ENCODE measurements around the gene DLG2.
"Not testable (repeated sequence)": the region's sequence is repeated elsewhere in the genome, so short reads cannot be mapped to it uniquely, and the experiment has no call there.

Gene DLG2

GRCh38 chr11:84990141-84990540 is 637.0 kb downstream of the DLG2 start:
- no peak for DNase-seq (ENCODE audit: low read depth)

DNA sequence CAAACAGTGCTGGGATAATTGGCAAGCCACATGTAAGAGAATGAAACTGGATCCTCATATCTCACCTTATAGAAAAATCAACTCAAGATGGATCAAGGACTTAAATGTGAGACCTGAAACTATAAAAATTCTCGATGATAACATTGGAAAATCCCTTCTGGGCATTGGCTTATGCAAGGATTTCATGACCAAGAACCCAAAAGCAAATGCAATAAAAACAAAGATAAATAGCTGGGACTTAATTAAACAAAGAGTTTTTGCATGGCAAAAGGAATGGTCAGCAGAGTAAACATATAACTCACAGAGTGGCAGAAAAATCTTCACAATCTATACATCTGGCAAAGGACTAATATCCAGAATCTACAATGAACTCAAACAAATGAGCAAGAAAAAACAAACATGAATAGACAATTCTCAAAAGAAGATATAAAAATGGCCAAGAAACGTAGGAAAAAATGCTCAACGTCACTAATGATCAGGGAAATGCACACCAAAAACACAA is 639.4 kb downstream of the DLG2 start:
- not testable (repeated sequence) for DNase-seq (ENCODE audit: low read depth)

GRCh38 chr11:84981301-84981700 is 645.8 kb downstream of the DLG2 start:
- DNase-seq (ENCODE audit: low read depth): no peak

DNA sequence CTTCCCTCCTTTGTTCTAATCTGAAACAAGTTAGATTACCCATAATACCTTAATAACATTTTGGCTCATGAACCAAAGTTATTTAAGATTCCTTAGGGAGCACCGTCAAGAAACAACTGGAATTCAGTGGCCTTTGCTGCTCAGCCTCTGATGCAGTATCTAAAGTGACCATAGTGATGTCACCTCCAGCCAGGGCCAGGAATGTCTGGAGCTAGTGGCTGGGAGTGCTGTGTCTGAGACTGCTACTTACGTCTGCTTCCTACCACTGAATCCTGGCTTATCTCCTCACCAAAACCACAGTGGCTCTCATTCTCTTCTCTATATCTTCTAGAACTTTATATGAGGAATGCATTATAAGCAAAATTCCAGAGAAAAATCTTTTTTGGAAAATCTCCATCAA is 658.0 kb downstream of the DLG2 start:
- no peak for DNase-seq (ENCODE audit: low read depth)

GRCh38 chr11:84965484-84965883 is 661.7 kb downstream of the DLG2 start:
- no peak for DNase-seq (ENCODE audit: low read depth)

DNA sequence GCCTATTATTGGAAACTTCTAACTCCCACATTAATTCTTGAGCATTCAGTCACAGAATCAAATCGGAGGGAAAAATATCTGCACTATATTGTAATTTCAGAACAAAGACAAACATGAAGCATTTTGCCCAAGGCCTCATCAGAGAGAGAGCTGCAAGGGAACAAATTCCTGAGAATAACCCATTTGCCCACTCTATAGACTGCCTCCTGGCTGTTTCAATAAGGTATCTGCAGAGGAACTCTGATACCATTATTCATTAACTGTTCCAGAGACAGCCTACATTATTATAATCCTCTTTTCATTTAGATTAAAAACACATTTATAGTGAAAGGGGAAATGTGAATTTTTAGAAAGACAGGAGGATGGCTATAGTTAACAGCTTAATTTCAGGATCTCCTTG is 663.9 kb downstream of the DLG2 start:
- DNase-seq (ENCODE audit: low read depth): no peak

DNA sequence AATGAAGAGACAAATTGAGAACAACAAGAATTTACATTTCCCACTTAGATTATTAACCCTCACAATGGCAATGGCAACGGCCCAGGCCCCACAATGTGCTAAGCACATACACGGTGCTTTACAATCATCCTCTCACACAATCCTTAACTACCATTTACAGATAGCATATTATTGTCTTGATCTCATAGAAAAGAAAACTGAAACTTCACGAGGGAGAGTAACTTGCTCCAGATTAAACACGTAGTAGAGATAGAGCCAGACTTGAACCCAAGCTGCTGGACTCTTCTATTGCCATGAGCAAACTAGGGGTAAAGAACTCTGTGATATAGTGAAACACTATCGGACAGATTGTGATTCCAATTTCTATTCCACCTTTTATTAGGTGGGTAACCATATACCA is 665.1 kb downstream of the DLG2 start:
- no peak for DNase-seq (ENCODE audit: low read depth)

- no peak for DNase-seq (ENCODE audit: low read depth)
These were observed 668.8 kb downstream of the DLG2 start for GRCh38 chr11:84958295-84958694.

- no peak for DNase-seq (ENCODE audit: low read depth)
These were observed 676.4 kb downstream of the DLG2 start for GRCh38 chr11:84950569-84951270.

GRCh38 chr11:84947970-84948580 is 679.1 kb downstream of the DLG2 start:
- no peak for DNase-seq (ENCODE audit: low read depth)

GRCh38 chr11:84947070-84947469 is 680.1 kb downstream of the DLG2 start:
- no peak for DNase-seq (ENCODE audit: low read depth)

- DNase-seq (ENCODE audit: low read depth): no peak
These were observed 696.3 kb downstream of the DLG2 start for GRCh38 chr11:84930863-84931262.

GRCh38 chr11:84929738-84930137 is 697.4 kb downstream of the DLG2 start:
- DNase-seq (ENCODE audit: low read depth): no peak

DNA sequence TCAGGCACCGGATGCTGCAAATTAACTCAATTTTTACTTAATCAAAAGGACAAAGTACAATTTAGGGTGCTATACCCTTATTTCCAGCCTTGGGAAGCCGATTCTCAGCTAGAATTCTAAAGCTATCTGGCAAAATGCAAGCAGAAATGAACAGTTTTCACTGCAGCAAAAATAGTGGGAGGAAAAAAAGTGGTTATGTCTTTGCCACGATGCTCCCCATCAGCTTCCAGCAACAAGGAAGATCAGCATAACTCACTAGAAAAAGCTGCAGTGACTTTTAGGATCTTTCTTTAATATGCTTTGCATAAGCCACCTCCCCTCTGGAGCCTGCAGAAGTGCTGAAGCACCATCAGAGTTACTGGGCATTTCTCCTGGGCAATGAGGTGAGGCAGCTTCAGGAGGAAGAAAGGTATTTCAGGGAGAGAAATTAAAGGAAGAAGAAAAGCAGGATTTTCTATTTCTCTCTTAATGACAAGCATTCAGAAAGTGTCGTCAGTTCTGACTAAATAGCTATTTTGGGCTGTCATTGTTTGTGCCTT is 702.9 kb downstream of the DLG2 start:
- no peak for DNase-seq (ENCODE audit: low read depth)

GRCh38 chr11:84923489-84923888 is 703.7 kb downstream of the DLG2 start:
- DNase-seq (ENCODE audit: low read depth): no peak

GRCh38 chr11:84922836-84923235 is 704.3 kb downstream of the DLG2 start:
- no peak for DNase-seq (ENCODE audit: low read depth)

DNA sequence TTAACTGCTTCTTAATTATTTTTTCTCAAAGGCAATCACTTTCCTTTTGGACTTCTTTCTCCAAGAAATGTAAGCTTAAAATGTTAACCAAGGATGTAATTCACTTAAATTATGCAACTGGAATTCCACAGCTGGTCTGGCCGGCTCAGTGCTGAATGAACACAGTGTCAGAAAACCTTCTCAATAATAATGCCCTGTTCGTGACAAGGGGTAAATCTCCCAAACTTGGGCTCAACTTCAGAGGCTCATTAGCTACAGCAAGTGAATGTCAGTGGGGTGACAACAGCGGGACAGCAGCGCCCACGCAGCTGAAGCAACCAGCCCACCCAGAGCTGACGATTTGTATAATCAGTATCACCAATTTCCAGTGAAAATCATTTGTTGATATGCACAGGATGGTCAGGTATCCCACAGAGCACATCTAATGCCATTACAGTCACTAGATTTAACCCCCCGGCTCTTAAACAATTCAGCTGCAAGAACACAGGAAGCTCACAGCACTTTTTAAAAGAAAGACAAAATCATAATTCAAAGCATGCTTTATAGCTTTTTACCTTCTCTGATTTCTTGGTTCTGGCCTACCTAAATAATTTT is 704.8 kb downstream of the DLG2 start:
- no peak for DNase-seq (ENCODE audit: low read depth)

DNA sequence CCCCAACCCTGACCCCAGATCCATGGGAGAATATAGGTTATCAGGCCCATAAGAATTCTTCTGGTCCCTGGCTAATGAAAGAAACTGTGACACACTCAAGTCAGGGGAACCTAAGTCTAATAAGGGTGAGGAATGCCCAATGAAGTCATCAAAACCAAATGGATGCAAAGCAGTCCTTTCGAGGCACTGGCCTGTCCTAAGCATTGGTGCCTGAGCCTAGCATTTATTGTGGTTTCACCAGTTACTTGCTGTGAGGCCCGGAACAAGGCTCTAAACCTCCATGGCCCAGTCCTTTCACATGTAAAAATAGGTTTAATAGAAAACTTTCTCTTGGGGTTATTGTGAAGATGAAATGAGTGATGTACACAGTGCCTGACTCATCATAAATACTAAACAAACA is 712.6 kb downstream of the DLG2 start:
- DNase-seq (ENCODE audit: low read depth): no peak

DNA sequence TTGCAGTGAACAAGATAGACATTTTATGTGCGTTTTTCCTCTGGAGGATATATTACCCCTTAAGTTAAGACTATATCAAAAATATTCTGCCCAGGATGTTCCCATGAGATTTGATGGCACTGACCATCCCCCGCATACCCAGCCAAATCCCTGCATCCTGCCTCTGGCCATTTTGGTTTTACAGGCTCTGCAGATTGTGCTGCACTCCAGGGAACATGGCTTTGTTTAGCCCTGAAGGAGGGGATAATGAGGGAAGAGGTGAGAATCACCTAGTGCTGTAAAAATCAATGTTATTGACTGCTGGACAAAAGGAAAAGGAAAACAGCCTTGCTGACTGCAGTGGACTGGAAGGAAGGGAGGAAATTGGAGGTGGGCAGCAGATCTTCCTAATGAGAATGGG is 717.4 kb downstream of the DLG2 start:
- DNase-seq (ENCODE audit: low read depth): no peak

GRCh38 chr11:84906995-84907394 is 720.1 kb downstream of the DLG2 start:
- DNase-seq (ENCODE audit: low read depth): no peak

DNA sequence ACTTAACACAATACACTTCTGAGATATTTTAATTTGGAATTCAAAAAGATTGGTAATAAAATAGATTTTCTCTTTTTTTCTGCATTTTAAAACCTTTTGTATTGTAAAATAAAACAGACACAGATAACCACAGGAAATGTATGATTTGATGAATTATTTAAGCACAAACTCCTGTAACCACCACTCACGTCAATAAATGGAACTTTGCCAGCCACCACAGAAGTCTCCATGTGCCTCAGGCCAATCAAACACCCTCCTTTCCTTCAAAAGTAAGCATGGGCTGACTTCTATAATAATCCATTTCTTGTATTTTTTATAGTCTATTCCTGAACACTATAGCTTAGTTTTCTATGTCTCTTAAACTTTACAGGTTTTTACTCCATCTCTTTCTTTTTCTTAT is 721.7 kb downstream of the DLG2 start:
- no peak for DNase-seq (ENCODE audit: low read depth)

- no peak for DNase-seq (ENCODE audit: low read depth)
These were observed 724.7 kb downstream of the DLG2 start for GRCh38 chr11:84902445-84902844.

- DNase-seq (ENCODE audit: low read depth): no peak
These were observed 725.2 kb downstream of the DLG2 start for GRCh38 chr11:84901991-84902390.
